HEK293 (cell line): ENCODE results near the gene KIF2C.

ENCODE experiments used
- ATF2 ChIP-seq: fragments of 450-650 bp; formaldehyde crosslinking; IDR thresholded peaks from 2 replicates; pipeline ENCODE4 v1.5.1; 2016; ENCODE audit warnings: missing biosample characterization, missing genetic modification characterization, low read depth
- BCL11A ChIP-seq: fragments of 450-650 bp; formaldehyde crosslinking; IDR thresholded peaks from 2 replicates; pipeline ENCODE4 v1.5.1; 2016; ENCODE audit warnings: low read depth, missing biosample characterization, missing genetic modification characterization
- EGR2 ChIP-seq: fragments of 450-650 bp; formaldehyde crosslinking; IDR thresholded peaks from 2 replicates; pipeline ENCODE4 v1.5.1; 2016; ENCODE audit warnings: low read depth, missing biosample characterization, missing genetic modification characterization
- GLI2 ChIP-seq: fragments of 450-650 bp; formaldehyde crosslinking; IDR thresholded peaks from 2 replicates; pipeline ENCODE4; 2017; ENCODE audit warnings: missing biosample characterization, missing genetic modification characterization, low read depth, borderline replicate concordance
- HOXA7 ChIP-seq: sonication (generic); formaldehyde crosslinking; IDR thresholded peaks from 2 replicates; pipeline ENCODE4 v1.8.1; 2022; ENCODE audit warnings: missing genetic modification reagents, borderline replicate concordance
- MYNN ChIP-seq: fragments of 450-650 bp; formaldehyde crosslinking; IDR thresholded peaks from 2 replicates; pipeline ENCODE4 v1.5.1; 2016; ENCODE audit warnings: missing biosample characterization, missing genetic modification characterization, borderline replicate concordance
- OVOL3 ChIP-seq: fragments of 450-650 bp; formaldehyde crosslinking; IDR thresholded peaks from 2 replicates; pipeline ENCODE4 v1.5.1; 2016; ENCODE audit warnings: missing biosample characterization, missing genetic modification characterization
- SALL2 ChIP-seq: fragments of 450-650 bp; formaldehyde crosslinking; IDR thresholded peaks from 2 replicates; pipeline ENCODE4 v1.5.0; 2017; ENCODE audit warnings: missing biosample characterization, mild to moderate bottlenecking, missing genetic modification characterization, borderline replicate concordance
- SCRT1 ChIP-seq: fragments of 450-650 bp; formaldehyde crosslinking; IDR thresholded peaks from 2 replicates; pipeline ENCODE4 v1.5.1; 2016; ENCODE audit warnings: missing biosample characterization, missing genetic modification characterization, borderline replicate concordance
- YY2 ChIP-seq: fragments of 450-650 bp; formaldehyde crosslinking; IDR thresholded peaks from 2 replicates; pipeline ENCODE4 v1.5.1; 2016; ENCODE audit warnings: missing biosample characterization, missing genetic modification characterization
- ZBTB1 ChIP-seq: fragments of 450-650 bp; formaldehyde crosslinking; IDR thresholded peaks from 2 replicates; pipeline ENCODE4 v1.5.1; 2016; ENCODE audit warnings: missing biosample characterization, missing genetic modification characterization
- ZBTB11 ChIP-seq: fragments of 450-650 bp; formaldehyde crosslinking; conservative IDR thresholded peaks from 2 replicates; pipeline ENCODE4 v1.5.1; 2016; ENCODE audit warnings: low read depth, missing biosample characterization, missing genetic modification characterization
- ZBTB21 ChIP-seq: fragments of 450-650 bp; formaldehyde crosslinking; IDR thresholded peaks from 2 replicates; pipeline ENCODE4 v1.5.1; 2017; ENCODE audit warnings: missing biosample characterization, missing genetic modification characterization
- ZBTB26 ChIP-seq: fragments of 450-650 bp; formaldehyde crosslinking; optimal IDR thresholded peaks from 2 replicates; pipeline ENCODE3; 2016; ENCODE audit warnings: missing biosample characterization, mild to moderate bottlenecking, missing genetic modification characterization
- ZFP3 ChIP-seq: fragments of 450-650 bp; formaldehyde crosslinking; IDR thresholded peaks from 2 replicates; pipeline ENCODE4 v1.5.1; 2016; ENCODE audit warnings: low read depth, missing biosample characterization, missing genetic modification characterization
- ZFP69B ChIP-seq: fragments of 450-650 bp; formaldehyde crosslinking; IDR thresholded peaks from 2 replicates; pipeline ENCODE4 v1.5.1; 2016; ENCODE audit warnings: missing biosample characterization, missing genetic modification characterization
- ZNF175 ChIP-seq: fragments of 450-650 bp; formaldehyde crosslinking; IDR thresholded peaks from 2 replicates; pipeline ENCODE4 v1.5.1; 2016; ENCODE audit warnings: missing biosample characterization, missing genetic modification characterization
- ZNF19 ChIP-seq: fragments of 450-650 bp; formaldehyde crosslinking; IDR thresholded peaks from 2 replicates; pipeline ENCODE4; 2016; ENCODE audit warnings: missing biosample characterization, missing genetic modification characterization, low read depth
- ZNF223 ChIP-seq: fragments of 450-650 bp; formaldehyde crosslinking; IDR thresholded peaks from 2 replicates; pipeline ENCODE4 v1.5.1; 2016; ENCODE audit warnings: missing biosample characterization, missing genetic modification characterization
- ZNF266 ChIP-seq: fragments of 450-650 bp; formaldehyde crosslinking; IDR thresholded peaks from 2 replicates; pipeline ENCODE4 v1.5.1; 2016; ENCODE audit warnings: missing biosample characterization, missing genetic modification characterization, low read depth
- ZNF585B ChIP-seq: fragments of 450-650 bp; formaldehyde crosslinking; IDR thresholded peaks from 2 replicates; pipeline ENCODE4 v1.5.1; 2016; ENCODE audit warnings: missing biosample characterization, missing genetic modification characterization
- ZNF600 ChIP-seq: fragments of 450-650 bp; formaldehyde crosslinking; IDR thresholded peaks from 2 replicates; pipeline ENCODE4 v1.5.1; 2016; ENCODE audit warnings: missing biosample characterization, missing genetic modification characterization
- ZNF610 ChIP-seq: fragments of 450-650 bp; formaldehyde crosslinking; IDR thresholded peaks from 2 replicates; pipeline ENCODE4 v1.5.1; 2016; ENCODE audit warnings: missing biosample characterization, missing genetic modification characterization, borderline replicate concordance
- ZNF623 ChIP-seq: fragments of 450-650 bp; formaldehyde crosslinking; IDR thresholded peaks from 2 replicates; pipeline ENCODE4 v1.5.1; 2016; ENCODE audit warnings: missing biosample characterization, missing genetic modification characterization
- ZNF626 ChIP-seq: fragments of 450-650 bp; sonication (Bioruptor Pico); formaldehyde crosslinking; IDR thresholded peaks from 2 replicates; pipeline ENCODE4 v1.5.1; 2018; ENCODE audit warnings: missing biosample characterization, missing genetic modification characterization, inconsistent platforms
- ZNF658 ChIP-seq: fragments of 450-650 bp; formaldehyde crosslinking; IDR thresholded peaks from 2 replicates; pipeline ENCODE4; 2016; ENCODE audit warnings: missing biosample characterization, missing genetic modification characterization
- ZNF664 ChIP-seq: fragments of 450-650 bp; formaldehyde crosslinking; IDR thresholded peaks from 2 replicates; pipeline ENCODE4 v1.5.1; 2016; ENCODE audit warnings: missing biosample characterization, missing genetic modification characterization
- ZNF701 ChIP-seq: fragments of 450-650 bp; formaldehyde crosslinking; IDR thresholded peaks from 2 replicates; pipeline ENCODE4 v1.5.1; 2016; ENCODE audit warnings: missing biosample characterization, missing genetic modification characterization
- ZNF704 ChIP-seq: fragments of 450-650 bp; formaldehyde crosslinking; IDR thresholded peaks from 2 replicates; pipeline ENCODE4 v1.5.1; 2016; ENCODE audit warnings: missing biosample characterization, missing genetic modification characterization
- ZNF777 ChIP-seq: fragments of 450-650 bp; formaldehyde crosslinking; IDR thresholded peaks from 2 replicates; pipeline ENCODE4 v1.5.1; 2017; ENCODE audit warnings: missing biosample characterization, missing genetic modification characterization, borderline replicate concordance
- ZNF785 ChIP-seq: fragments of 450-650 bp; formaldehyde crosslinking; IDR thresholded peaks from 2 replicates; pipeline ENCODE4 v1.5.1; 2016; ENCODE audit warnings: missing biosample characterization, missing genetic modification characterization
- ZNF843 ChIP-seq: fragments of 450-650 bp; formaldehyde crosslinking; IDR thresholded peaks from 2 replicates; pipeline ENCODE4 v1.5.1; 2016; ENCODE audit warnings: missing biosample characterization, missing genetic modification characterization
- ZSCAN4 ChIP-seq: fragments of 450-650 bp; formaldehyde crosslinking; IDR thresholded peaks from 2 replicates; pipeline ENCODE4 v1.5.1; 2017; ENCODE audit warnings: missing biosample characterization, missing genetic modification characterization

KIF2C gene

GRCh38 chr1:44730741-44731512, 8.7 kb upstream of the KIF2C start, which contains the start of gene RNU5D-1 (continued):
- TF ChIP-seq ZFP3 (tag by site-specific recombination), result 0 out of 2 replicates have a peak, but pooled peaks have one; percentile 21
- TF ChIP-seq ZBTB1 (tag by site-specific recombination), result no peak
- TF ChIP-seq ZBTB26 (tag by site-specific recombination), result peak; percentile 7
- TF ChIP-seq ZNF785 (tag by site-specific recombination), result no peak
- TF ChIP-seq ZNF175 (tag by site-specific recombination), result no peak
- no peak for TF ChIP-seq SALL2
- peak; percentile 67 for TF ChIP-seq ZNF610
- peak; percentile 98 for TF ChIP-seq SCRT1 (tag by site-specific recombination)
- no peak for TF ChIP-seq ZNF664 (tag by site-specific recombination)
- TF ChIP-seq ZNF600 (tag by site-specific recombination), result peak; percentile 88
- no peak for TF ChIP-seq BCL11A
- no peak for TF ChIP-seq ZNF223
- TF ChIP-seq ZNF623, result peak; percentile 10
- TF ChIP-seq YY2 (tag by site-specific recombination), result no peak
- no peak for TF ChIP-seq ZNF701
- no peak for TF ChIP-seq ZNF777
- TF ChIP-seq MYNN (tag by site-specific recombination), result no peak
- TF ChIP-seq ZNF704 (tag by site-specific recombination), result no peak
- peak; percentile 60; the same call in 1 of the 2 replicates for TF ChIP-seq ATF2 (tag by site-specific recombination)
- no peak for TF ChIP-seq ZNF266
- 0 out of 2 replicates have a peak, but pooled peaks have one; percentile 37 for TF ChIP-seq ZNF843 (tag by site-specific recombination)
- peak; percentile 23; the same call in 1 of the 2 replicates for TF ChIP-seq GLI2
- TF ChIP-seq ZNF658, result no peak
- TF ChIP-seq ZNF585B (tag by site-specific recombination), result no peak
- no peak for TF ChIP-seq ZNF19 (tag by site-specific recombination)
- no peak for TF ChIP-seq HOXA7 (CRISPR knock-in tag)
- no peak for TF ChIP-seq ZSCAN4 (tag by site-specific recombination)
- TF ChIP-seq ZFP69B, result peak; percentile 90
- TF ChIP-seq ZBTB21 (tag by site-specific recombination), result no peak
- TF ChIP-seq ZNF626 (tag by site-specific recombination), result no peak
- TF ChIP-seq OVOL3, result peak; percentile 18; the same call in 1 of the 2 replicates
- TF ChIP-seq ZBTB11 (tag by site-specific recombination), result 0 out of 2 replicates have a peak, but pooled peaks have one; percentile 9
- TF ChIP-seq EGR2 (tag by site-specific recombination), result no peak; the same call in 1 of the 2 replicates
